Activated T-cell treated with anti-CD3 and anti-CD28 coated beads, Interleukin-2, amount 50 U/mL, for 4 hours (primary cell): ENCODE results near the gene PDZD2. TPM values are rescaled to one million over a fixed set of nuclear protein-coding genes. Genes with fewer than 3 reads are reported as not detected.
"Not testable (repeated sequence)": the region's sequence is repeated elsewhere in the genome, so short reads cannot be mapped to it uniquely, and the experiment has no call there.

ENCODE experiments used
- ATAC-seq, 2 donors: fragments of 200-7000 bp; cut with Tn5 transposase; one replicate each; pipeline ENCODE4 v1.10.0; 2021
- DNase-seq: peaks from one replicate; pipeline ENCODE4 v3.0.0-alpha.2; 2020
- H3K27me3 Mint-ChIP-seq: one replicate; pipeline ENCODE4 v1.8.0; 2021; ENCODE audit warnings: low read depth, mixed read lengths
- H3K36me3 Mint-ChIP-seq: one replicate; pipeline ENCODE4 v1.8.0; 2022; ENCODE audit warnings: mixed read lengths; ENCODE audit not compliant: insufficient read depth
- H3K4me1 Mint-ChIP-seq: one replicate; pipeline ENCODE4 v1.8.0; 2021; ENCODE audit warnings: low read depth, mixed read lengths
- H3K4me3 Mint-ChIP-seq: one replicate; pipeline ENCODE4 v1.8.0; 2021; ENCODE audit warnings: mild to moderate bottlenecking, moderate library complexity, mixed read lengths
- H3K9me3 Mint-ChIP-seq: one replicate; pipeline ENCODE4 v1.8.0; 2021; ENCODE audit warnings: mixed read lengths
- total RNA-seq, 3 donors: library from RNA; stranded (reverse); gene quantifications; one replicate each; pipeline ENCODE4 v1.2.1, GENCODE V29; 2021

Gene PDZD2
- total RNA-seq, 3 donors from 2014 or later = 0.03 to 0.24 (median 0.05) TPM

DNA sequence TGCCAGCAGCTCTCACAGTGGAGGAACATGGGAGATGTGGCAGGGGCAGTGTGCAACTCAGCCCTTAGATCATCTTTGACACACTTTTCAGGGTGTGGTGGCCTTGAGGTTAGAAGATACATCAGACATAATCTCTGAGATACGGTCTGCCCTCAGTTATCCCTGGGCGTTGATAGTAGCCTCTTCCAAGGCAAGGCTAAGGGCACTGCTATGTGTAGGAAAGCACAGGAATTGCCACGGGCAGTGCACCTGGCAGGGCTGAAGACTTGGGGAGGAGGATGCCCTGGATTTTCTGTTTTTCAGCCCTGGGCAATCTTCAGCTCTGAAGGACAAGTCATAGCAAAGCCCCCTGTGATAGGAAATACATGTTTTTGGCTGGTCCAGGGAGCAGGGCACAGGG, 328.5 kb downstream of the PDZD2 start:
- ATAC-seq = no peak
- H3K36me3 Mint-ChIP-seq = no peaks in the 10 kb centered on the region
- peaks cover 2% of the 10 kb centered on the region for H3K27me3 Mint-ChIP-seq
- no peak overlapping the region for H3K4me3 Mint-ChIP-seq
- peaks cover 2% of the 10 kb centered on the region for H3K4me1 Mint-ChIP-seq
- H3K9me3 Mint-ChIP-seq = no peaks in the 10 kb centered on the region
- no peak for DNase-seq

DNA sequence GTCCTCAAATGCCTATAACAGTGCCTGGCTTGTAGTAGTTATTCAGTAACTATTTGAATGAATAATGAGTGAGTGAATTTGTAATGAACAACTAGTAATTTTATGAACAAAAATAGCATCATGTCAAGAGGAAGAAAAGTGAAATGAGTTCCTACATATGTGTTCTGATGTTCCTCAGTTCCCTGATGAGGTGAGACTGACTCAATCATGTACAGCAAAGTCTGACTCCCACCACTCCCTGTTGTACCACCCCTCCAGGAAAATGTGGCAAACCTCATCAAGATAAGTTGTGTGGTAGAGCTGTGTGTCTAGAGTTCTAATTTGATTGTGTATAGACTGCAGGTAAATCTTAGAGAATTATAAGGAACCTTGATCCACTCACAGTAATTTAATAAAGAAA, 333.6 kb downstream of the PDZD2 start:
- no peak overlapping the region for H3K4me3 Mint-ChIP-seq
- no peak for DNase-seq
- H3K9me3 Mint-ChIP-seq = no peaks in the 10 kb centered on the region
- no peaks in the 10 kb centered on the region for H3K36me3 Mint-ChIP-seq
- H3K4me1 Mint-ChIP-seq = peaks cover 12% of the 10 kb centered on the region
- H3K27me3 Mint-ChIP-seq = no peaks in the 10 kb centered on the region
- ATAC-seq = peak; percentile 58 to 59

DNA sequence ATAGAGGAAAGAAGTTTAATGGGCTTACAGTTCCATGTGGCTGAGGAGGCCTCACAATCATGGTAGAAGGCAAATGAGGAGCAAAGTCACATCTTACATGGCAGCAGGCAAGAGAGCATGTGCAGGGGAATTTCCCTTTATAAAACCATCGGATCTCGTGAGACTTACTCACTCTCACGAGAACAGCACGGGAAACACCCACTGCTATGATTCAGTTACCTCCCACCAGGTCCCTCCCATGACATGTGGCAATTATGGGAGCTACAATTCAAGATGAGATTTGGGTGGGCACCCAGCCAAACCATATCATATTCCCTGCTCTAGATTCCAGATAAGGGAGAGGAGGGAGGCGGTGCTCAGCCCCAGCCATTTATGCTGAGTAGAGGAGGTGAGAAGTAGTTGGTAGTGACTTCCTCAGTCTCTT, 336.3 kb downstream of the PDZD2 start:
- not testable (repeated sequence) for ATAC-seq, H3K27me3 Mint-ChIP-seq
- H3K4me1 Mint-ChIP-seq = peaks cover 12% of the 10 kb centered on the region

DNA sequence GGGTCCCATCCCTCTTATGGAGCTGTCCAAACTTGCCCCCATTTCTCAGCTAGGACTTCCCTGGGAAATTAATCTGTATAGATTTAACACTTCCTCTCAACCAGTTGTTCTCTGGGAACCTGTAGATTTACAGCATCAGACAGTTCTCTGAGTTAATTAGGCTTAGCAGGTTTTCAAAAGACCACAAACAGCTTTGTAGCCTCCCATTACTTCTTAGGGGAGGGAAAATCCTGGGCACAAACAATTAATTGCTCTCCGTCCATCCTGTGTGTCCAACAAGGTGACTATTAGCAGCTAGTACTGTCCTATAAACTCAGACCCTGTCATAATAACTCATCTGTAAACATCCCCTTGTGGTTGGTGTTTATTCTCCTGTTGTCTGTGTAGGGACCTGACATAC, 337.2 kb downstream of the PDZD2 start:
- DNase-seq (no peak), ATAC-seq (no peak)
- Mint-ChIP-seq H3K27me3 (no peaks in the 10 kb centered on the region), H3K4me3 (no peak overlapping the region), H3K36me3 (no peaks in the 10 kb centered on the region), H3K9me3 (no peaks in the 10 kb centered on the region), H3K4me1 (peaks cover 12% of the 10 kb centered on the region)

More for the DNA sequence above, 336.3 kb downstream of the PDZD2 start:
- not testable (repeated sequence) for H3K36me3 Mint-ChIP-seq, DNase-seq, H3K4me3 Mint-ChIP-seq, H3K9me3 Mint-ChIP-seq

DNA sequence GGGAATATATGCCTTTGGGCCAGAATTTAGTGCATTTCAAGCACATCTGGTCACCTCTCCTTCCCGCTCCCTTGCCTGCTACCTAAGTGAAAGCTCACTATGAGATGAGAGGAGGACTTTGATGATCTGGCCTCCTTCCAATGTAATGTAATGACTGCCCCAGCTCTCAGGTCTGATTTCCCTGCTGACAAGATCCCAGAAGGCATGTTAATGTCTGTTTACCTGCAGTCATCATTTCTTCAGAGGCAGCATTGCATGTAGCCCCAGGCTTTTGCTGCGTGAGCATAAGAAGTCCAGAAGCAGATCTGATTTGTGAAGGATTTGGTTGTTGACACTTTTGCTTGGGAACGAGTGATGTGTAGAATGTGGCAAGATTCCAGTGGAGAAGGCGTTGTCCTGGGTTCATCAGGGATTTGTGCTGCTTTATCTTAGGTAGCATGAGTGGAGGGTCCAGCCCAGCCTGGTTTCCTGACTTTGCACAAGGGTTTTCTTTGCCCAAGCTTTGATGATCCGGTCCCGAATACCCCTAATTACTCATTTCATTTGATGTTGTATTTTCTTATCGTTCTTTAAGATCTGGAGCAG, 342.5 kb downstream of the PDZD2 start:
- H3K4me3 Mint-ChIP-seq = no peak overlapping the region
- no peaks in the 10 kb centered on the region for H3K9me3 Mint-ChIP-seq
- no peaks in the 10 kb centered on the region for H3K36me3 Mint-ChIP-seq
- H3K4me1 Mint-ChIP-seq = no peaks in the 10 kb centered on the region
- H3K27me3 Mint-ChIP-seq = no peaks in the 10 kb centered on the region
- DNase-seq = no peak
- ATAC-seq = no peak

DNA sequence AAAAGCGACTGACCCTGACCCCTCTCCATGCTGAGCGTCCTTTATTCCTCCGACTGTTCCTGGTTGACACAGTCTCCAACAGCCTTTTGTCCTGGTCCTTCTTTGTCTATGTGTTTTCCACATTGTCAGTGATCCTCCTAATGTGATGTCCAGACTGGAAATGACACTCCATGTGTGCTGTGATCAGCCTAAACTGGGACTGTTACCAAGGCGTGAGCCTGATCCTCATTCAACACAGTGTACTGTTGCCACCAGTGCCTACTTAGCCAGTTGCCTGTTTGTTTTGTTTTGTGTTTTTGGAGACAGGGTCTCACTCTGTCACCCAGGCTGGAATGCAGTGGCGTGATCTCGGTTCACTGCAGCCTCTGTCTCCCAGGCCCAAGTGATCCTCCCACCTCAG, 343.1 kb downstream of the PDZD2 start:
- no peaks in the 10 kb centered on the region for H3K4me1 Mint-ChIP-seq
- no peaks in the 10 kb centered on the region for H3K9me3 Mint-ChIP-seq

DNA sequence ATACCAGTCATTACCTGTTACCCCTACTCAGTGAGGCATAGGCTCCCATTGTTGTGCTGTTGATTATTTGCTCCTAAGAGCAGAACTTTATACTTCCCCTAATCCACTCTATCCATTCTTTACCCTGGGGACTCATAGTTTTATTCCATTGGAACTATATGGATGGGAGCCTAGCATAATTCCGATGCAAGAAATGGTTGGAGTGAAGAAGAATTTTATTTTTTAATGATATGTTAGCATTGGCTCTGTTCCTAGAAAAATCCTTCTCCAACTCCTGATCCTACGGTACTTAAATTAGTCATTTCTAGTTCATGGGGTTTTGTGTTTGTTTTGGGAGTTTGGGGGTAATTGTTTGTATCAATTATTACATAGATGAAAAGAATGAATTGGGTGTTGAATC, 343.7 kb downstream of the PDZD2 start:
- DNase-seq (no peak), ATAC-seq (no peak)
- Mint-ChIP-seq H3K36me3 (no peaks in the 10 kb centered on the region), H3K27me3 (no peaks in the 10 kb centered on the region), H3K4me1 (no peaks in the 10 kb centered on the region), H3K9me3 (no peaks in the 10 kb centered on the region), H3K4me3 (no peak overlapping the region)

More for the DNA sequence above, 343.1 kb downstream of the PDZD2 start:
- Mint-ChIP-seq H3K36me3 (no peaks in the 10 kb centered on the region), H3K27me3 (no peaks in the 10 kb centered on the region), H3K4me3 (no peak overlapping the region)
- no peak for ATAC-seq
- no peak for DNase-seq

DNA sequence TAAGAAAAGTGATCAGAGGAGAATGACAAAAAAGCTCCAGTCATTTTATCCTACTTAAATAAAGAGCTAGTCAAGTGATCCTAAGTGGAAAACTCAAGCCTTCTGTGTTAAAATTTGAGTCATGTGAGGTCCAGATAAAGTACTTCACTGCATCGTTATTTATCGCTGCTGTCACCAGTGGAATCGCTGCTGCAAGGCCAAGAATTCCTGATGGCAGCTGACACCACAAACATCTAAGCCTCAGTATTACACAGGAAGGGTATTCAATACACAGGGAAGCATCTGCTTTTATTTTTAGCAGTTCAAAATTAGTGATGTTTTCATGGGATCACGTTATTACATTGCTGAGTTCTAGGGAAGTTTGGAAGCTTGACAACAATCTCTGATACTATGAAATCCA, 344.9 kb downstream of the PDZD2 start:
- Mint-ChIP-seq H3K27me3 (no peaks in the 10 kb centered on the region), H3K9me3 (peaks cover 4% of the 10 kb centered on the region), H3K36me3 (no peaks in the 10 kb centered on the region), H3K4me3 (no peak overlapping the region), H3K4me1 (no peaks in the 10 kb centered on the region)
- no peak for DNase-seq
- no peak for ATAC-seq

DNA sequence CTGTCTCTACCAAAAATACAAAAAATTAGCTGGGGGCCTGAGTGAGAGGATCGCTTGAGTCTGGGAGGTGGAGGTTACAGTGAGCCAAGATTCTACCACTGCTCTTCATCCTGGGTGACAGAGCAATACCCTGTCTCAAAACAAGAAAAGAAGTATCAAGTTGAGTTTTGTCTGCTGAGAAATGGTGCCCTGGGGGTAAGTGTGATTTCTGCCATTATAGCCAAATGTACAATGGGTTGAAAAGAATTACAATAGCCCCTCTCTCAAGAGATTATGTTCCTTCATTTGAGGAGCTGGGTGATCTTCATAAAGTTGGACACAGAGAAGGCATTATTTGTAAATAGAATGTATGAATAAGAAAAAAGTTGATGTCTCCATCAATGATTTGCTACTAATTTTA, 345.8 kb downstream of the PDZD2 start:
- no peak for ATAC-seq
- Mint-ChIP-seq H3K27me3 (no peaks in the 10 kb centered on the region), H3K4me3 (no peak overlapping the region), H3K9me3 (peaks cover 4% of the 10 kb centered on the region), H3K36me3 (no peaks in the 10 kb centered on the region), H3K4me1 (no peaks in the 10 kb centered on the region)
- no peak for DNase-seq

DNA sequence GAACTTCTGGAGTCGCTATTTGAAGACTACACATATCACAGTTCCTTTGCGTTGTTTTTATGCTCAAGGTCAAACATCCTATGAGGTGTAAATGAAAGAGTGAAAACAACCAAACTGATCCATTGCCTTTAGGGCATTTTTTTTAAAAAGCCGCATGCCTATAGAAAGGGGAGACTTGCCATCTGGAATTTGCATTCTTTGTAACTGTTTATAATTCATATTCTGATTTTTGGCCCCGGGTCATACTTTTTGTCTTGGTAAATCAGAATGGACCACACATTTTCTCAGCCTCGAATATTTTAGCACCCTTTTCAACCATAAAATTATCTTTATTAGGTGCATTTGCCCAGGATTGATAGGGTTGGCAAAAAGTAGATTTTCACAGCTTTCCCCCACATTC, 347.2 kb downstream of the PDZD2 start:
- ATAC-seq (no peak), DNase-seq (no peak)
- H3K4me1 Mint-ChIP-seq = no peaks in the 10 kb centered on the region
- H3K27me3 Mint-ChIP-seq = no peaks in the 10 kb centered on the region
- no peak overlapping the region for H3K4me3 Mint-ChIP-seq
- peaks cover 4% of the 10 kb centered on the region for H3K9me3 Mint-ChIP-seq
- H3K36me3 Mint-ChIP-seq = no peaks in the 10 kb centered on the region

DNA sequence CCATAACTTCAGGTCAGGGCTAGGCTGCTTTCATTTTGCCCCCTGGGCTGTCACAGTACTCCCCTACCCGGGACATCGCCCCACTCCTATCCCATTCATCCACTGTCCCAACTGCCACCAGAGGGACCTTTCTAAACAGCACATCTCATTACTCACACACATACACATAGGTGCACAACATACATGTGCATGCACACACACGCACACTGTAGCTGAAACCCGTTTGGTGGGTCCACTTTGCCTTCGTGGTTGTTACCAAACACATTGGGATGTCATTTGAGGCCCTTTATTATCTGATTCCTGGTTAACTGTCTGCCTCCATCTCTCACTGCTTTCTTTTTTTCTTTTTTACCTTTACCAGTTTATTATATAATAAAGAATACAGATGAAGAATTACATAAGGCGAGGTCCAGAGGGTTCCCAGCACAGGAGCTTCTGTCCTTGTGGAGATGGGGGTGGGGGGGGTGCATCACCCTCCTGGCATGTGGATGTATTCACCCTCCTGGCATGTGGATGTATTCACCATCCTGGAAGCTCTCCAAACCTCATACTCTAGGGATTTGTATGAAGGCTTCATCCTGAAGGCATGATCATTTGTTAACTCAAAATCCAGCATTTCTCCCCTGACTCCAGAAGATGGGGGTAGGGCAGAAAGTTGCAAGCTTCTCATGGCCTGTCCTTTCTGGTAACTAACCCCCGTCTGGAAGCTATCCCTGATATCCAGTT, 349.2 kb downstream of the PDZD2 start:
- no peak overlapping the region for H3K4me3 Mint-ChIP-seq
- DNase-seq = no peak
- peaks cover 4% of the 10 kb centered on the region for H3K9me3 Mint-ChIP-seq
- H3K4me1 Mint-ChIP-seq = no peaks in the 10 kb centered on the region
- no peak for ATAC-seq
- H3K27me3 Mint-ChIP-seq = no peaks in the 10 kb centered on the region
- no peaks in the 10 kb centered on the region for H3K36me3 Mint-ChIP-seq

DNA sequence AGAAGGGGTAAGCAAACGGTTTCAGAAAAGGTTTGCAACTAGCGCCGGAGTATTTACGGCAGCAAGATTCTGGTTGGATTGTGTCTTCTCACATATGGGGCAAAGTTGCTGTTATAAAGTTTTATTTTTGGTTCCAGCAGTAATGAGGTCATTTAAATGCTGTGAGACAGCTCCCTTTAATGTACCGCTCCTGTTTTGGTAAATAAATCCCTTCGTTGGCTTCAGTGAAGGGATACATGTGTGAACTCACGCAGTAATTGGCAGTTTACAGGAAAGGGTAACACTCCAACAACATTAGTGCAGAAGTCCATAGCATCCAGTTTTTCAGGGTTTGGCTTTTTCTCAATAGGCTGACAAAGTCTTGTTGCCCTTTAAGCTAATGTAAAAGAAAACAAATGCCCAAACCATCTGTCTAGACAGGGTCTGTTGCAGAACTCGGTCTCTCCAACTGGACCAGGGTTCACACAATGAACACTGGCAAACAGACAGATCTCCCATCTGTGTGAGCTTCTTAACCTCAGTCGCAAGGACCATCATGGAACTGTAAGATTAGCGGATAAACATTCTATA, 351.2 kb downstream of the PDZD2 start:
- DNase-seq = no peak
- H3K4me3 Mint-ChIP-seq = no peak overlapping the region
- no peaks in the 10 kb centered on the region for H3K4me1 Mint-ChIP-seq
- peaks cover 4% of the 10 kb centered on the region for H3K9me3 Mint-ChIP-seq
- no peaks in the 10 kb centered on the region for H3K27me3 Mint-ChIP-seq
- H3K36me3 Mint-ChIP-seq = no peaks in the 10 kb centered on the region
- no peak for ATAC-seq

DNA sequence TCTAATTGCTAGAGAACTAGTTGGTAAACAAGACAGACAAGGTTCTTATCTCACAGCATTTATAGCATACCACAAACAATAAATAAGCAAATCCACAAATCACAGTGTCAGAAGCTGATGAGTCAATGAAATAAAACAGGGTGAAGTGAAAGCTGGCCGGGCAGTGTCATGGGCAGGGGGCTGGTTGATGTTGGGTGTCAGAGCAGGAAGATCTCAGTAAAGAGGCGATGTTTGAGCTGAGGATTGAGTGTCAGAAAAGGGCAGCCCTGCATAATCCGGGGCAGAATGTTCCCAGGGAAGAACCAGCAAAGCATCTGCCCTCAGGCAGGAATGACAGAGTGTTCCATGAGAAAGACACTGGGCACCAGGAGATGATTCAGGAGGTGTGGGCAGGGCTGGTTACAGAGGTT, 351.8 kb downstream of the PDZD2 start:
- no peak overlapping the region for H3K4me3 Mint-ChIP-seq
- H3K36me3 Mint-ChIP-seq = no peaks in the 10 kb centered on the region
- DNase-seq (no peak), ATAC-seq (no peak)
- peaks cover 2% of the 10 kb centered on the region for H3K4me1 Mint-ChIP-seq
- H3K27me3 Mint-ChIP-seq = no peaks in the 10 kb centered on the region
- peaks cover 4% of the 10 kb centered on the region for H3K9me3 Mint-ChIP-seq

DNA sequence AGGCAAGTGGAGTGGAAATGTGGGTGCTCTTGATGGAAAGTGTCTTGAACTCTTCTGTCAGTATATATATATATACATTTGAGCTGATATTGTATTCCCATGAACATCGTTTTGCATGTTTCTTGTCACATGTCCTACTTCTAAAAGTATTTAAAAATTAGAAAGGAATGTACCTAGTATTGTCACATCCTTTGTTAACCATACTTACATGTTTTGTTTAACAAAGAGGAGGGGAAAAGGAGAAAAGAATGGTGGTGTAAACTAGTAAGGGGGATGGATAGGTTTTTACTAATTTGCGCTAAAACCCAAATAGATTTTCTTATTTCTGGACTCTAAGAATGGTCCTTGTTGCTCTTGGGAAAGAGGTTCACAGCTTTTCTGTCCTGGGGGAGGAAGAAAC, 353.4 kb downstream of the PDZD2 start:
- H3K9me3 Mint-ChIP-seq = peaks cover 4% of the 10 kb centered on the region
- H3K36me3 Mint-ChIP-seq = no peaks in the 10 kb centered on the region
- no peak for DNase-seq
- ATAC-seq = no peak
- peaks cover 5% of the 10 kb centered on the region for H3K4me1 Mint-ChIP-seq
- no peak overlapping the region for H3K4me3 Mint-ChIP-seq
- H3K27me3 Mint-ChIP-seq = no peaks in the 10 kb centered on the region
